Epithelial cell of proximal tubule (primary cell): ENCODE data around the gene RCC2. TPM values are rescaled to one million over a fixed set of nuclear protein-coding genes. Genes with fewer than 3 reads are reported as not detected.
"Not testable (repeated sequence)": the region's sequence is repeated elsewhere in the genome, so short reads cannot be mapped to it uniquely, and the experiment has no call there.

Source experiments
- DNase-seq: peaks from one replicate; pipeline ENCODE4 v3.0.0-alpha.2; 2011; ENCODE audit warnings: low read depth
- H3K4me3 ChIP-seq: 2 replicates; pipeline ENCODE4 v1.5.1; 2011; ENCODE audit warnings: low read depth, mild to moderate bottlenecking, low read length
- total RNA-seq: library from RNA; depleted of rRNA; stranded (reverse); fragments of >200 nt; gene quantifications from 2 replicates; pipeline ENCODE4 v1.2.3, GENCODE V29; 2015
- TF ChIP-seq, protein P1 (sequence below): conservative IDR thresholded peaks from 2 replicates; pipeline ENCODE4 v1.5.1; 2012; ENCODE audit warnings: low read depth, mild to moderate bottlenecking, low read length

RCC2 gene
- total RNA-seq, 1 donor from 2014 or later = 106 TPM

DNA sequence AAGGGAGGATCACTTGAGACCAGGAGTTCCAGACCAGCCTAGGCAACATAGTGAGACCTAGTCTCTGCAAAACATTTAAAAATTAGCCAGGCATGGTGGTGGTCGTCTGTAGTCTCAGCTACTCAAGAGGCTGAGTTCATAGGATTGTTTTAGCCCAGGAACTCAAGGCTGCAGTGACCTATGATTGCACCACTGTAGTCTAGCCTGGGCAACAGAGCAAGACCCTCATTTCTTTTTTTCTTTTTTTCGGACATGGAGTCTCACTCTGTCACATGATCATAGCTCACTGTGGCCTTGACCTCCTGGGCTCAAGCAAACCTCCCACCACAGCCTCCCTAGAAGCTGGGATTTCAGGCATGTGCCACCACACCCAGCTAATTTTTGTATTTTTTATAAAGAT is 31.9 kb upstream of the RCC2 start:
- TF ChIP-seq, protein P1, sequence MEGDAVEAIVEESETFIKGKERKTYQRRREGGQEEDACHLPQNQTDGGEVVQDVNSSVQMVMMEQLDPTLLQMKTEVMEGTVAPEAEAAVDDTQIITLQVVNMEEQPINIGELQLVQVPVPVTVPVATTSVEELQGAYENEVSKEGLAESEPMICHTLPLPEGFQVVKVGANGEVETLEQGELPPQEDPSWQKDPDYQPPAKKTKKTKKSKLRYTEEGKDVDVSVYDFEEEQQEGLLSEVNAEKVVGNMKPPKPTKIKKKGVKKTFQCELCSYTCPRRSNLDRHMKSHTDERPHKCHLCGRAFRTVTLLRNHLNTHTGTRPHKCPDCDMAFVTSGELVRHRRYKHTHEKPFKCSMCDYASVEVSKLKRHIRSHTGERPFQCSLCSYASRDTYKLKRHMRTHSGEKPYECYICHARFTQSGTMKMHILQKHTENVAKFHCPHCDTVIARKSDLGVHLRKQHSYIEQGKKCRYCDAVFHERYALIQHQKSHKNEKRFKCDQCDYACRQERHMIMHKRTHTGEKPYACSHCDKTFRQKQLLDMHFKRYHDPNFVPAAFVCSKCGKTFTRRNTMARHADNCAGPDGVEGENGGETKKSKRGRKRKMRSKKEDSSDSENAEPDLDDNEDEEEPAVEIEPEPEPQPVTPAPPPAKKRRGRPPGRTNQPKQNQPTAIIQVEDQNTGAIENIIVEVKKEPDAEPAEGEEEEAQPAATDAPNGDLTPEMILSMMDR = no peak
- DNase-seq = no peak
- no peak overlapping the region for H3K4me3 ChIP-seq

DNA sequence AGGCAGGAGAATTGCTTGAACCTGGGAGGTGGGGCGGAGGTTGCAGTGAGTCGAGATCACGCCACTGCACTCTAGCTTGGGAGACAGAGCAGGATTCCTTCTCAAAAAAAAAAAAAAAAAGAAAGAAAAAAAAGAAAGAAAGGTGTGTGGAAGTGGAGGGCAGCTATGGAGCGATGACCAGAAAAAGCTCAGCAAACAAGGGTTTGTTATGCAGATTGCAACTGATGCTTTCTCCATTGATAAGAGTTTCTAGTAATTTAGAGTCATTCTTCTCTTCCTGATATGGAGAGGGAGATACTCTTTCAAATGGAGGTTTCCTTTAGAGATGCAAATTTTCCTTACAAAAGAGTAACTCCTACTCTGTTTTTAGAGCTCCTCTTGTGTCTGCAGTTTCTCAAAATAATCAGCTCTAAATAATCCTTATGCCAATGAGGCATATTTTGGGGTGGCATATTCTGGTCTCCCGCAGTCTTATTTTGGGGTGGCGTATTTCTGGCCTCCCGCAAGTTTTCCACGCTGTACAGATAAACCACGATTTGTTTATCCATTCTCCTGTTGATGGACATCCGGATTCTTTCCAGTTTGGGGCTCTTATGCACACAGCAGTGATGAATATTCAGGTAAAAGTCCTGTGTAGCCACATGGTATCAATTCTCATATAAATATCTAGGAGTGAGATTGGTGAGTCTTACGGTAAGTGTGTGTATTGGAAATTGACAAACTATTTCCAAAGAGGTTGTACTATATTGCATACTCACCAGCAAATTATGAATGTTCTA is 30.7 kb upstream of the RCC2 start:
- DNase-seq = no peak
- TF ChIP-seq, protein P1 = no peak
- H3K4me3 ChIP-seq = no peak overlapping the region

DNA sequence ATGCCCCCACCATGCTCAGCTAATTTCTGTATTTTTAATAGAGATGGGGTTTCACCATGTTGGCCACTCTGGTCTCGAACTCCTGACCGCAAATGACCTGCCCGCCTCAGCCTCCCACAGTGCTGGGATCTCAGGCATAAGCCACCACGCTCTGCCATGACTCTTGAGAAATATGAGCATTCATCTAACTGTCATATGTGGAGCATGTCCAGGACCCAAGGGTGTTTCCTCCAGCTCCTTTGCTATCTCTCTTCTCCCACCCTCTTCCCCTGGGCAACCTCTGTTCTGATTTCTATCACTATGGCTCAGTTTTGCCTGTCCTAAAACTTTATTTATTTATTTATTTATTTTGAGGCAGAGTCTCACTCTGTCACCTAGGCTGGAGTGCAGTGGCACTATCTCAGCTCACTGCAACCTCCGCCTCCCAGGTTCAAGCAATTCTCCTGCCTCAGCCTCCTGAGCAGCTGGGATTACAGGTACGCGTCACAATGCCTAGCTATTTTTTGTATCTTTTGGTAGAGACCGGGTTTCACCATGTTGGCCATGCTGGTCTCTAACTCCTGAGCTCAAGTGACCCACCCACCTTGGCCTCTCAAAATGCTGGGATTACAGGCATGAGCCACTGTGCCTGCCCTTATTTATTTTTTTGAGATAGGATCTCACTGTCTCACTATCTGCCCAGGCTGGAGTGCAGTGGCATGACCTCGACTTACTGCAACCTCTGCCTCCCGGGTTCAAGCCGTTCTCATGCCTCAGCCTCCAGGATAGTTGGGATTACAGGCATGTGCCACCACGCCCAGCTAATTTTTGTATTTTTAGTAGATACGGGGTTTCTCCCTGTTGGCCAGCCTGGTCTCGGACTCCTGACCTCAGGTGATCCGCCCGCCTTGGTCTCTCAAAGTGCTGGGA is 29.1 kb upstream of the RCC2 start:
- DNase-seq, H3K4me3 ChIP-seq: not testable (repeated sequence)

DNA sequence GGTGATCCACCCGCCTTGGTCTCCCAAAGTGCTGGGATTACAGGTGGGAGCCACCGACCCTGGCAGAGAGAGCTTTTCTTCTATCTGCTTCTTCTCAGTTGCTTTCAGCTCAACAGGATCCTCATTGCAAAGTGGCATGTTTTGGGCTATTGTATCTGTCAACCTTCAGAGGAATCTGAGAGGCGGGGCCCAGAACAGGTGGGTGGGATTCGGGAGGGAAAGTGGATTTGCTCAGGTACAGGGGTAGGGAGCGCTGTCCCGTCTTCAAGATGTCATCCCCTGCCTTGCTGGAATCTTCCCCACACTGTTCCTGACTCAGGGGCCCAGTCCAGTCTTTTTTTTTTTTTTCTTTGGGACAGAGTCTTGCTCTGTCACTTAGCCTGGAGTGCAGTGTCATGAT is 26.9 kb upstream of the RCC2 start:
- TF ChIP-seq, protein P1 = no peak
- no peak for DNase-seq
- no peak overlapping the region for H3K4me3 ChIP-seq

DNA sequence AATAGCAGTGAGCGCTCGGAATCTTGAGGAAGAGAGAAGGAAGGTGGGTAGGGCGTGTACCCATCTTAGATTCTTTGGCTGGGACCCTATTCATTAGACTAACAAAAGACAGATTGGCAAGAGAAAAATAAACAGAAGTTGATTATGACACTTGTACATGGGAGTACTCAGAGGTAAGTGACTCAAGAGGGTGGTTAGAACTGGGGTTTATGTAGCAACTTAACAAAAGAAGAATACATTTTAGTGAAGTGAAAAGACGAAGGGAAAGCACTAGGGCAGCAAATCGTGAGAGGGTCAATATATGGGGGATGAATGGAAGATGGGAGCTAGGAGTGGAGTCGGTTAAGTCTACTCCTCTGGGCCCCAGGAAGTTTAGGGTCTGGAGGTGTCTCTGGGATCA is 25.8 kb upstream of the RCC2 start:
- no peak overlapping the region for H3K4me3 ChIP-seq
- TF ChIP-seq, protein P1 = no peak
- no peak for DNase-seq

DNA sequence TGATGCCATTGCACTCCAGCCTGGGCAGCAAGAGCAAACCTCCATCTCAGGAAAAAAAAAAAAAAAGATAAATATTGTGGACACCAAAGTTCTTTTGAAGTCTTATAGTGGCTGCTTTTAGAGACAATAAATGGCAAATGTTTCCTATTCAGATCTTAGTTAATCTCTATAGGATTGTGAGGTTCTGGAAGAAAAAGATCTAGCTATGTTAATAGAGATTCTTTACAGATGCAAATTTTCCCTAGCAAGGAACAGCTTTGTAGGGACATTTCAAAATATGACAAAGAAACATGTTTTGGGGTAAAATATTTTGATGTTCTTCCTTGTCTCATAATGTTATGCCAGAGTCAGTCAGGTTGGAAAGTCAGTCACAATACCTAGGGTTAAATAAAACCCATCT is 24.5 kb upstream of the RCC2 start:
- TF ChIP-seq, protein P1 = no peak
- no peak overlapping the region for H3K4me3 ChIP-seq
- DNase-seq = no peak

DNA sequence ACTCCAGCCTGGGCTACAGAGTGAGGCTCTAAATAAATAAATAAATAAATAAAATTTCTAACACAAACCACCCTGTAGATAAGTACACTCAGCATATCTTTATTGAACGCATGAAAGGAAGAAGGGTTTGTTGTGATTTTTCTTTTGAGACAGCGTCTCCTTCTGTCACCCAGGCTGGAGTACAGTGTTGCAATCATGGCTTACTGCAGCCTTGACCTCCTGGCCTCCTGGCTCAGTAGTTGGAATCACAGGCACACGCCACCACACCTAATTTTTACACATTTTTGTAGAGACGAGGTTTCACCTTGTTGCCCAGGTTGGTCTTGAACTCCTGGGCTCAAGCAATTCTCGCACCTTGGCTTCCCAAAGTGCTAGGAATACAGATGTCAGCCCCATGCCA is 23.2 kb upstream of the RCC2 start:
- TF ChIP-seq, protein P1 = no peak
- no peak for DNase-seq

More for the DNA sequence above, 23.2 kb upstream of the RCC2 start:
- no peak overlapping the region for H3K4me3 ChIP-seq
